Activated T-cell treated with anti-CD3 and anti-CD28 coated beads for 1 hour (primary cell): ENCODE measurements around the gene SNCB.

Experiments used
- DNase-seq: peaks from one replicate; pipeline ENCODE4 v3.0.0-alpha.2; 2020; ENCODE audit warnings: low read depth

SNCB gene

DNA sequence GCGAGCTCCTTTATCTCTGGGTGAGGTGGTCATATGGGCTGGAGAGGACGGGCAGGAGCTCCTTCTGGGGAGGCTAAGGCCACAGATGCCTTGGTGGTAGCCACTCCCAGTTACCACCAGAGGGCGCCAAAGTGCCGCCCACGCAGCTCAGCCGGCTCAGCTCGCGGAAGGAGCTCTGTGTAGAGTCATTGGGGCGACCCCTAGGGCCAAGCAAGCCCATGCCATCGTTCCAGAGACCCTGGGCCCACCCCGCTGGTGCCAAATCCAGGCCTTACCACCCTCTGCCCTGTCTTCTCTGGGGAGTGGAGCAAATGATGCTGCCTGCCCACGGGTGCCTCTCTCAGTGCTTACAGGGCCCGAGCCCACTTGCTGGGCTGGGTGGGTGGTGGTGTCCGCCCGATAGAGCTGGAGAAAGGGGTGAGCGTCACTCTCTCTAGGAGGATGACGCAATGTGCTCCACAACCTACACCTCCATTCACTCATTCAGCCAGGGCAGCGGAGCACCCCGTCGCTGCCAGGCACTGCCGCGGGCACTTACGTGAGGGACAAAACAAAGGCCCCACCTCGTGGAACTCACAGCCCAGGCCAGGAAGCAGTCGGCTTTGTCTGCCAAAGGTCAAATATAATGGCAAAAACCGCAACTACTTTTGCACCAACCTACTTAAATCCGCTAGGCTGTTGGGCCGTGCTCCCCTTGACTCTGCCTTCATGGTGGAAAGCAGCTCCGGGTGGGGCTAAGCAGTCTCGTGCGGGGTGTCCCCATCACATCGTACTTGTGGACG is 30.7 kb upstream of the SNCB start:
- DNase-seq = peak; percentile 78

DNA sequence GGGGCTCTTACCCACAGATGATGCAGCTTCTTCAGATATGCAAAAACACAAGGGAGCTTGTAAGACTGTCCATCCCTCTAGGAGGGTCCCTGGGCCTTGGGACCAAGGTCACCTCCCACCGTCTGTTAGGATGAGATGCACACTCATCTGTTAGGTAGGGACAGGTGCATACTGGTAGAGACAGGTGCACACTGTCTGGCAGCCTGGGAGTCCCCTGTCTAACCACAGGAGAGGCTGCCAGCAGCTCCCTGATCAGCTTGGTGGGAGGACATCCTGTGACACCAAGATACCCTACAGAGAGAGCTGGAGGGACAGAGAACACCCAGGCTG is 30.2 kb upstream of the SNCB start:
- no peak for DNase-seq

DNA sequence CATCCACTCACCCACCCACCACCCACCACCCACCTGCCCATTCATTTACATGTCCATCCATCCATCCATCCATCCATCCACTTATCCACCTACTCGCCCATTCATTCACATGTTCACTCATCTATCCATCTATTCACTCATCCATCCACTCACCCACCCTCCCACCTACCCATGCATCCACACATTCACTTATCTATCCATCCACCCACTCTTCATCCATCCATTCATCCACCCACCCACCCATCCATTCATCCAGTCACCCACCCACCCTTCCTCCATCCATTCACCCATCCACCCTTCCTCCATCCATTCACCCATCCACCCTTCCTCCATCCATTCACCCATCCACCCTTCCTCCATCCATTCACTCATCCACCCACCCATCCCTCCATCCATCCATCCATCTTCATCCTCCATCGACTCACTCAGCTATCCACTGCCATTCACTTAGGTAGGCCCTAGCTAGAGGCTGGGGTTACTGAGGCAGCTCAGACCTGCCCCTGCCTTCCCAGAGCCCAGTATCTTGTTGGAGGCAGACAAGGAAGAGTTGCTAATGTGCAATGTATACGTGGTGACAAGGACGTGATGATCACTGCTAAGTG is 29.6 kb upstream of the SNCB start:
- DNase-seq = no peak

DNA sequence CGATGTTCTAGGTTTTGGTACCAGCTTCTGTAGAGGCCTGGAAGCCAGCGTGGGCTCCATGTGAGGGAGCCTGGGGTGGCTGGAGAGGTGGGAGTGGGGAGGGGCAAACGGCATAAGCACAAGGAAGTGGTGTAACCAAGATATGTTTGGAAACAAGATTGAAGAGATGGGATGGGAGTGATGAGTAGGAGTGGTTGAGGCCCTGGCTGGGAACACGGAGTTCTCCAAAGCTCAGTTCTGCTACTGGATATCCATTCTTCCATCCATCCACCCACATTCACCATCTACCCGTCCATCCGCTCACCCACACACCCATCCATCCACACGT is 29.1 kb upstream of the SNCB start:
- DNase-seq = no peak

DNA sequence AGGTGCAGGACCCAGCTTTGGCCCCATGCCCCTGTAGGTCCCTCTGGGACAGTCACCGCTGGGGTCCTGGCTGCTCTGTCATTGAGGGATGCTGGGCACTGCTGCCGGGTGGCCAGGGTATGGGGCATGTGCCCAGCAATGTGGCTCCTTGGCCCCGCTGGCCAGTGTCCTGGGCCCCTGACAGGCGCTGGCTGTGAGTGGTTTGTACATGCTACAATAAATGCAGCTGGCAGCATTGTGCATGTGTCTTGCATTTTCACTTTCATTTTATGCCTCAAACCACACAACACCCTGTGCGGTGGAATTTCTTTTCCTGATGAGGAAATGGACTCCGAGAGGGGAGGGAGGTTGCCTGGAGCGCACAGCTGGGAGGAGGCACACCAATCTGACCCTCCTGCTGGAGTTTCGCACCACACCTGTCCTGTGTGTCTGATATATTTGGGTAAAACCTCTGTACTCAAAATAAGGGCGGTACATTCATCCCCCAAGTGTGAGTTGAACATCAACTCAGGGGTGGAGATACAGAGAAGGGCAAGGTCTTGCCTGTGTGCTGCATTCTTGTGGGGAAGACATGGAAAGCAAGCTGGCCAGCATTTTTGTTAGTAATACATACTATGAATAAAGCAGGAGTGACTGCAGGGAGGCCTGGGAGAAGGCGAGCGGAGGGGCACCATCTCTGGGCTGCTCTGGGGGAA is 28.6 kb upstream of the SNCB start:
- DNase-seq = no peak

DNA sequence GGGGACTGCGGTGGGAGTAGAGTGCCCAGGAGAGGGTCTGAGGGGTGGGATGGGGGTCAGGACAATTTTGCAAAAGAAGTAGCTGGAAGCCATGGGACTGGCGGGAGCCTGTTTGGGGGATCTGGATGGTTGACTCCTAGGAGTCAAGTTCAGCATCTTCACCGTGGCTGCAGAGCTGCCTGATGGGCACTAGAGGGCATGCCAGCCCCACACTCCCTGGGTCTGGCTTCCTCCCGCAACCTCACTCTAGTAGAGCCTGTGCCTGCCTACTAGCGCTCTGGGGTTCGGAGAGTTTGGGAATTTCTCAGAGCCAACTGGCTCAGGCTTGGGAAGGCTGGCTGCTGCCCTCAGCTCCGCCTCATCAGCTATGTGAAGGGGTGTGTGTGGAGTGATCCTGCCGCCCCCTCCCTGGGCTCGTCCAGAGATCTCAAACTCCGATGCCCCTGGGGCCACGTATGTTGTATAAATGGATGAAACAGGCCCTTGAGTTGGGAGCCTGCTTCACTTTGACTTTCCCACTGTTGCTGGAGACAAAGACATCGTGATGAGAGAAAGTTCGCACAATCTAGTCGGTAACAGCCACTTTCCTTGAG is 27.8 kb upstream of the SNCB start:
- DNase-seq = peak; percentile 50

DNA sequence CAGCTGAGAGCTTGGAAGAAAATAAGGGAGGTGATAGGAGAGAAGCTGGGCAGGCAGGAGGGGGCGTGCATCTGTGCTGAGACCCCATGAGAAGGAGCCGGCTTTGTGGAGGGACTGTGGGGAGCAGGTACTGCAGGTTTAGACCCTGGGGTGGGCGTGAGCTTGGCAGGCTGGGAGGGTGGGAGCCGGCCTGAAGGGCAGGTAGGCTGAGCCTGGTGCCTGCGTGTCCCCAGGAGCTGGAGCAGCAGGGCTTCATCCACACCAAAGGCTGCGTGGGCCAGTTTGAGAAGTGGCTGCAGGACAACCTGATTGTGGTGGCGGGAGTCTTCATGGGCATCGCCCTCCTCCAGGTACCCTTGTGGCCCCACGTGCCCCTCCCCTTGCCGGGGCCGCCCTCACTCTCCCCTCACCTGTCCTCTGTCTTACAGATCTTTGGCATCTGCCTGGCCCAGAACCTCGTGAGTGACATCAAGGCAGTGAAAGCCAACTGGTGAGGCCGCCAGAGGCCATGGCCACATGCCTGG is 26.2 kb upstream of the SNCB start:
- no peak for DNase-seq

DNA sequence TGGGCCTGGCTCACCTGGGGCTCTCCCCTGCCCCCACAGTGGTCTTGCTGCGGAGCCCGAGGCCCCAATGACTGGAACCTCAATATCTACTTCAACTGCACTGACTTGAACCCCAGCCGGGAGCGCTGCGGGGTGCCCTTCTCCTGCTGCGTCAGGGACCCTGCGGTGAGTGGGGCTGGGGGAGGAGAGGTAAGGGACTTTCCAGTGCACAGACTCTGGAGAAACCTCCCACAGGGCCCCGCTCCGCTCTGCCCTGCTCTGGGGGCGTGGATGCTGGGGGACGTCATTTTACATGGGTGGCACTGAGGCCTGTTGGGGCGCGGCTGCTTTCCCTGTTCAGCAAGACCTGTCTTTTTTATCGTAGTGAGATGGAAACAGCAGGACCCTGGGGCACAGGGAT is 24.5 kb upstream of the SNCB start:
- no peak for DNase-seq

DNA sequence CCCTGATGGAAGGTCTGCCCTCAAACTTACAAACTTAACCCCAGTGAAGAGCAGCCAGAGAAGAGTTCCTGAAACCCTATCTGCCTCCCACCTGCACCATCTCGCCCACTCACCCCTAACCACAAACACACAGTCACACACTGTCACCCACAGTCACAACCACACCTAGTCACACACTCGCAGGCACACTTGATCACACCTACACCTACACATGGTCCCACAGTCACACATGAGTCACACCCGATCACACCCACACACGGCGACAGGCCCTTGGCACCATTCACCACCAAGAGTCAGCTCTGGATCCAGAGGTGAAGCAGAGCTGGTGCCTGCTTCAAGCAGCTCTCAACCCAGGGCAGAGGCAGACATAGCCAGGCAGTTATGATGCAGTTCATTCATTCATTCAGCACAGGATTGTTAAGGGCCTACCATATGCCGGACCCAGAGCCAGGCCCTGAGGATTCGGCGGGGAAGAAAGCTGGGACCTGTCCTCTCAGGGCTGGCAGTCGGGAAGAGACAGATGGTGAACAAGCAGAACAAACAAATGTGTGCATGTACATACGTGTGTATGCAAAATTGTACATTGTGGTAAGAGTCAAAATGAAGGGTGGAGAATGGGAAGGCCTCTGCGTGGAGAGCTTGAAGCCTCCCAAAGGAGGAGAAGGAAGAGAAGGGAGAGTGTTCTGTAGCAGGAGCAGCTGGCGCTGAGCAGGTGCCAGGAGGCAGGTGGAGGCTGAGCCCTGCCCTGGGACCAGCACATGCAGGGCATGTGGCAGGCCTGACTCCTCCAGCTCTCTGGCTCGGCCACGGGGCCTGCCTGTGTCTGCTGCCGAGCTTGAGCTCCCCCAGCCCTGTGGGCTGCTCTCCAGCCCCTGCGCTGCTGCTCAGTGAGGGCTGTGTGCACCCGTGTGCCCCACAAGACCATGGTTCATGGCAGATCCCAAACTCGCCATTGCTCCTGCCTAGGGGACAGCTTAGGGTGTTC is 23.4 kb upstream of the SNCB start:
- no peak for DNase-seq

DNA sequence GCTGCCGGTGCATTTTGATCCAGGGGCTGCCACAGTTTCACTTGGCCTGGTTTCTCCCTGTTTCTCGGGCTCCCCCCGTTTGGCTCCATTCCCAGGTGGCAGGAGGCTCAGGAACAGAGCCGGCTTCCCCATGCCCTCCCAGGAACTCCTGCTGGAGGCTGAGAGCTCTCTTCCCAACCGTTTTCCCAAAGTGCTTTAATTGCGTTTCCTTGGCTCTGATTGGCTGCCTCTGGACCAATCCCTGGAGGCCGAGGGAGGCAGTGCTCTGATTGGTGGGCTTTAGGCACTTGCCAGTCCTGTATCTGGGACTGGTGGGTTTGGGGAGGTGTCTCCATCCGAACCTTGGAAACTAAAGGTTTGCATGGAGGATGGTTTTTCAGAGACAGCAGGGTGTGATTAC is 21.8 kb upstream of the SNCB start:
- DNase-seq = no peak

DNA sequence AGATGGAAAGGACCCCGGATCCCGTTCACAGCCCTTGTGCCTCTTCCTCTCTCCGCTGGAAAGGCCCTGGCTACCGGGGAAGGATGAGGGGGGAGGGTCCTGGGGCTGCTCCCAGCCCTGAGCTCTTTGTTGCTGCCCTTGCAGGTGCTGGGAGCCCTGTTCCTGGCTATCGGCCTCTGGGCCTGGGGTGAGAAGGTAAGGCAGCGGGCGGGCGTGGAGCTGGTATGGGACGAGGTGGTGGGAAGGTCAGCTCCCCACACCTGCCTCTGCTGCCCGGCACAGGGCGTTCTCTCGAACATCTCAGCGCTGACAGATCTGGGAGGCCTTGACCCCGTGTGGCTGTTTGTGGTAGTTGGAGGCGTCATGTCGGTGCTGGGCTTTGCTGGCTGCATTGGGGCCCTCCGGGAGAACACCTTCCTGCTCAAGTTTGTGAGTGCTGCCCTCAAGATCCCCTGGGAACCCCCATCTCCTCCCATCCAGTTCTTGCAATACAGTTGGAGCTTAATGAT is 21.2 kb upstream of the SNCB start:
- DNase-seq = no peak

DNA sequence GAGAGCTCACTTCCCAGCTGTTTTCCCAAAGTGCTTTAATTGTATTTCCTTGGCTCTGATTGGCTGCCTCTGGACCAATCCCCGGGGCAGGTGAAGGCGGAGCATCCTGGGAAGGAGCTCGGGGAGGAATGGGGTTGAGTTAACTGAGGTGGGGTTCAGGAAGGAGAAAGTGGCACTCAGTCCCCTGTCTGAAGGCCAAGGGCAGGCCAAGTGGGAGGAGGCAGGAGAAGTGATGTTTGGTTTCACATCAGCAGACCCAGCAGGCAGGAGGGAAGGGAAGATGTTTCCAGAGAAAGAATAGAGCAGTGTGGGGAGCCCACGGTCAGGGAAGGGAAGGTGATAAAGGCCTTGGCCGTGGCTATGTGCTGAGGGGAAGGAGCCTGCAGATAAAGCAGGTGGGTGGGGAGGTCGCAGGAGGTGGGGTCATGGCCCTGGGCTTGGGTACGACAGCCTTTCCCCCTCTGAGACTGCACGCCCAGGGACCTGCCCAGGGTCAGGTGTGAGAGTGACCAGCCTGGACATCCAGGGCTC is 20.1 kb upstream of the SNCB start:
- DNase-seq = no peak

DNA sequence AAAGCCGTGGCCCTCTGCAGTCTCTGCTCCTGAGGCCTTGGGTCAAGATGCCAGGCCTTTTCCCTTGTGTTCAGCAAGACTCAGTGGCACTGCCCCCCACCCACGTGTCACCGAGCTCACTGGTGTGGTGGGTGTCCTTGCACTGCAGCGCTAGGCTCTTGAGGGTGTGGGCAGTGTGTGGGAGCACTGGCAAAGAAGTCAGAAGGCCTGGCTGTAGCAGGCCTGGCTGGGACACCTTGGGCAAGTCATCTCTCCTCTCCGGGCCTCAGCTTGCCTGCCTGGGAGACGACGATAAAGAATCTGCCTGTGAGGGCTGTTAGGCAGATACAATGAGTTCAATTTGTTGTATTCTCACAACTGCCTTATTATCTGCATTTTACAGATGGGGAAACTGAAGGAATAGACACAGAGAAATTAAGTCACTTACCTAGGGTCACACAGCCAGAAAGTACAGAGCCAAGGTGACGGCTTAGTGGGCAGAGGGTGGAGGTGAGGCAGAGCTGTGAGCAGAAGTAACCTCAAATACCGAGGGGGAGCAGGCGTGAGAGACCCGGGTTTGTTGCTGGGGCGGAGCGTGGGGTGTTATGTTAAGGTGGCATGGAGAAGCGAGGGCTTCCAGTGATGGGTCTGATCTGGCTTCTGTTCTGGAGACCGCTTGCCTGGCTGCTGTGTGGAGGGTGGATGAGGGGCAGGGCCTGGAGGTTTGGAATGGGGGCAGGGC is 18.3 kb upstream of the SNCB start:
- no peak for DNase-seq

DNA sequence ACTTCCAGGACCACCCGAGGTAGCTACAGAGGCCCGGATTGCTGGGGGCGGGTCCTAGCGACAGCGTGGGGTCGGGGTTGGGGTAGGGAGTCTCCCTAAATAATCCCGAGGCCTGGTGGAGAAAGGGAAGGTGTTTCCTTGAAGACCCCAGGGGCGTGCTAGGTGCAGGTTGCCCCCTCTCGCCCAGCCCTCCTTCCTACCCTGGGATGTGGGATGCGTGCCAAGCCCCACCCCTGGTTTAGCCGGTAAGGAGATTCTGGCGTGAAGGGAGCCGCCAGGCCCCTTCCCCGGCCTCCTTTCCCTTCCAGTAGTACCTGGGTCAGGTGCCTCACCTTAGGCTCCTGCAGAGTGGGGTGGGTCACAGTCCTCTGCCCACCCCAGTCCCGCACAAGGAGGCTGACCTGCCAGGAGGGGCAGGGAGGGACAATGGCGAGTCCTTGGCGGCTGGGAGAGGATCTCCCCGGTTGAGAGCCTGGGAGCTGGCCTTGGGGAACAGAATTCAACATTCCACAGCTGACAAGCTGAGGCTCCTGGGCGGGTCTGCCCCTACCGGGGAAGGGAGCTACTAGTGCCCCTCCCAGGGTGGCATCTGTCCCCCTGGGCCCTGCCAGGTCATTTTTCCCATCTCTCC is 17.6 kb upstream of the SNCB start:
- DNase-seq = no peak

DNA sequence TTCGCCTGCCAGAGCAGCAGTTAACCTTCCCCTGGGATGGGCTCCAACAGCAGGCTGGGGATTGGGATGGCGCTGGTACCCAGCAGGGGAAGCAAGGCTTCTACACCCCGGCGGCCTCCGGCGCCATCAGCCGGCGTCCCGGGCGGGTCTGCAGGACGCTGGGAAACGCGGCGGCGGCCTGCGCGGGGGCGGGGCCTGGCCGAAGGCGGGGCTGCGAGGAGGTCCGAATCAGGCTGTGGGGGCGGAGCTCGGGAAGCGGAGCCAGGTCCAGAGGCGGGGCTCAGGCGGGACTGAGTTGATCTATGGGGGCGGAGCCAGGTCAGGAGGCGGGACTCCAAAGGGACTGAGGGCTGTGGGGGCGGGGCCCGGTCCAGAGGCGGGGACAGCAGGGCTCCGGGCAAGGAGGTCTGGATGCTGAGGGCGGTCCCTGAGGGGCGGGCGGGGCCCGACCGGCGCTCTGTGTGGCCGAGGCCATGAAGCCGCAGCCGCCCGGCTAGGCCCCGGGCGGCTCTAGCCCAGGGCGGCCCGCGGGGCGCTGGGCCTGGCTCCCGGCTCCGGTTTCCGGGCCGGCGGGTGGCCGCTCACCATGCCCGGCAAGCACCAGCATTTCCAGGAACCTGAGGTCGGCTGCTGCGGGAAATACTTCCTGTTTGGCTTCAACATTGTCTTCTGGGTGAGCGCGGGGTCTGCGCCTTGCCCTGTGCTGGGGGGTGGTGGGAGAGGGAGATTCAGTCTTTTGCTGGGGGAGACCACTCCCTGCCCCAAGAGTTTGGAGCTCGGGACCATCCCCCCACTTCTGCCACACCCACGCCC is 16.9 kb upstream of the SNCB start, which contains the start of gene TSPAN17:
TSS of gene TSPAN17 (plus strand) at position 455 of the 813 bp plus-strand sequence. CDS start at position 587, 132 bp downstream.
- DNase-seq = peak; percentile 98

DNA sequence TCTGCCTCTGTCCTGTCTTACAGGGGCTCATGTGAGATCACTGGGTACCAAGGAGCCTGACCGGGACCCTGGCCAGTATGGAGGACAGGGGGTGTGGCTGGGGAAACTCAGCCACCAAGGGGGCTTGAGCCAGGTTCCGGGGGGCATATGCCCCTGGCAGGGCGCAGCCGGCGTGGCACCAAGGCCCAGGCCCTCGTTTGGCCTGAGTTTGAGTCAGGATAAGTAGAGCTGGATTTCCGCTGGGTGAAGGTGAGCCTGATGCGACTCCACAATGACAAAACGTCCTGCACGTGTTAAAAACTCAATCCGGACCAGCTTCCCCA is 16.3 kb upstream of the SNCB start:
- DNase-seq = no peak

DNA sequence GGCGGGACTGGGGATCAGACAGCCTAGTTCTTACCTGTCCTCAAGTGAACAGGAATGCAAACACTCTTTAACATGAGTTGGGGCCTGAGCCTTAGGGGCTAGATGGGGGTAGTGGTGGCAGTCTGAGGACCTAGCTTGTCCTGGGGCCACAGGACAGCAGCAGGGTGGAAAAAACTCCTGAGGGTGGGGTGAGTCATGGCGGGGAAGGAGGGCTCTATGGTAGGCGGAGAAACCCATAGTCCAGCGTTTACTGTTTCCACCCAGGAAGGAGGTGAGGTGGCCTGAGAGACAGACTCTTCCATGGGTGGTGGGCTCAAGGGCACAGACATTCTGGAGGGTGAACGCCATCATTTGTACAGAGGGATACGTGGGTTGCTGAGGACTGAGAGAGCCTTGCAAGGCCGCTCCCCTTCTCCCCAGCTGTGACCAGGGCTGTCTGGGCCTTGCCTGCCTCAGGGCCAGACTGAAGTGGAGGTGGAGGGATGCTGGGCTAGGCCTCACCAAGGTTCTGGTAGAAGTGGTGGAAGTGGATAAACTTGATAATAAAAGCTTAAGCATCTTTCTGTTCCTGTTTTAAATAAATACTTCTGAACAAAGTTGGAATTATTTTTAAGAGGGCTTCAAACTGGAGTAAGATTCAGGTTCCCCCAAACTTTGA is 15.8 kb upstream of the SNCB start:
- DNase-seq = no peak

DNA sequence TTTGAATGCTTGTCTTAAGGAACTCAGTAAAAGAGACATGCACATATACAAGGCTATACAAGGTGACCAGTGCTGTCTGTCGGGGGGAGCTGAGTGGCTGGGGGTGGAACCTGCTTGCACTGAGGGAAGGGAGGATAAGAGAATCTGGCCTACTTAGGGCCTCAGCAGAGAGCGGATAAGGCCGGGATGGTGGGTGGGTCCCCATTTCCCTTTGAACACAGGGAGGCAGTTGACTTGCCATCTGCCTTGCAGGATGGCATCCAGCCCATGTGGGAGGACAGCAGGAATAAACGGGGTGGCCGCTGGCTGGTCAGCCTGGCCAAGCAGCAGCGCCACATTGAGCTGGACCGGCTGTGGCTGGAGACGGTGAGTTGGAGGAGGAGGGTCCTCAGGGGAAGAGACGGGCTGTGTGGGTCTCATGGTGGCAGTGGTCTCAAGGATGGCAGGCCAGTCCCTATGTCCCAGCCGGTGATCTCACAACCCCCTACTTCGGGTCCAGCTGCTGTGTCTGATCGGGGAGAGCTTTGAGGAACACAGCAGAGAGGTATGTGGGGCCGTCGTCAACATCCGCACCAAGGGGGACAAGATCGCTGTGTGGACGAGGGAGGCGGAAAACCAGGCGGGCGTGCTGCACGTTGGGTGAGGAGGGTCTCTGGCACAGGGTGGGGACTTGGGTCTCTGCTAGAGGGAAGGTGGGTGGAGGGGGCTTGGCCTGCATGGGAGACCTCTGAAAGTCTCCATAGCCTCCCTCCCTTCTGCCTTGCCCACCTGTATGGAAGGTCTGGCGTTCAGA is 14.7 kb upstream of the SNCB start:
- no peak for DNase-seq
